WTC11 (cell line): ENCODE results near the gene CHERP. TPM values are rescaled to one million over a fixed set of nuclear protein-coding genes. Genes with fewer than 3 reads are reported as not detected.

Source experiments
- ATF1 ChIP-seq: sonication (generic); formaldehyde crosslinking; IDR thresholded peaks from 2 replicates; pipeline ENCODE4 v1.8.1; 2023; ENCODE audit warnings: mild to moderate bottlenecking, moderate library complexity, missing genetic modification reagents
- CREB1 ChIP-seq: sonication (generic); formaldehyde crosslinking; IDR thresholded peaks from 2 replicates; pipeline ENCODE4 v1.8.0; 2023; ENCODE audit warnings: mild to moderate bottlenecking, missing genetic modification reagents
- CREM ChIP-seq: sonication (generic); formaldehyde crosslinking; IDR thresholded peaks from 2 replicates; pipeline ENCODE4 v1.8.1; 2022; ENCODE audit warnings: mild to moderate bottlenecking, missing genetic modification reagents, moderate library complexity
- HMGA2 ChIP-seq: fragments of 250-450 bp; sonication (Bioruptor Pico); IDR thresholded peaks from 2 replicates; pipeline ENCODE4 v1.4.0; 2021; ENCODE audit warnings: mild to moderate bottlenecking, moderate library complexity
- JUN ChIP-seq: sonication (generic); formaldehyde crosslinking; IDR thresholded peaks from 2 replicates; pipeline ENCODE4 v1.8.0; 2023; ENCODE audit warnings: mild to moderate bottlenecking, missing genetic modification reagents
- MXD4 ChIP-seq: fragments of 250-450 bp; sonication (Bioruptor Pico); IDR thresholded peaks from 2 replicates; pipeline ENCODE4 v1.8.0; 2021; ENCODE audit warnings: mild to moderate bottlenecking, moderate library complexity, borderline replicate concordance
- NR3C1 ChIP-seq: sonication (generic); formaldehyde crosslinking; conservative IDR thresholded peaks from 2 replicates; pipeline ENCODE4 v1.8.1; 2023; ENCODE audit warnings: low read depth, mild to moderate bottlenecking, missing genetic modification reagents
- SP1 ChIP-seq: sonication (generic); formaldehyde crosslinking; conservative IDR thresholded peaks from 2 replicates; pipeline ENCODE4 v1.8.1; 2022; ENCODE audit warnings: missing genetic modification reagents
- ZNF138 ChIP-seq: sonication (generic); formaldehyde crosslinking; conservative IDR thresholded peaks from 2 replicates; pipeline ENCODE4 v1.8.1; 2022; ENCODE audit warnings: mild to moderate bottlenecking, moderate library complexity, missing genetic modification reagents
- total RNA-seq: library from RNA; stranded (reverse); gene quantifications from 3 replicates; pipeline ENCODE4 v1.2.3, GENCODE V29; 2021
- TF ChIP-seq, protein P1 (sequence below): sonication (generic); formaldehyde crosslinking; IDR thresholded peaks from 2 replicates; pipeline ENCODE4 v1.8.0; 2023; ENCODE audit warnings: missing genetic modification reagents, mild to moderate bottlenecking, borderline replicate concordance
- TF ChIP-seq, protein P2 (sequence below): sonication (generic); formaldehyde crosslinking; IDR thresholded peaks from 2 replicates; pipeline ENCODE4 v1.8.0; 2022; ENCODE audit warnings: mild to moderate bottlenecking, missing genetic modification reagents
- TF ChIP-seq, protein P3 (sequence below): fragments of 200-600 bp; IDR thresholded peaks from 2 replicates; pipeline ENCODE4 v1.8.0; 2022; ENCODE audit warnings: antibody characterized with exemption
- TF ChIP-seq, protein P4 (sequence below): sonication (generic); formaldehyde crosslinking; IDR thresholded peaks from 2 replicates; pipeline ENCODE4 v1.8.1; 2022; ENCODE audit warnings: missing genetic modification reagents, borderline replicate concordance
- TF ChIP-seq, protein P5 (sequence below): sonication (generic); formaldehyde crosslinking; IDR thresholded peaks from 2 replicates; pipeline ENCODE4 v1.8.0; 2022; ENCODE audit warnings: mild to moderate bottlenecking, missing genetic modification reagents
- TF ChIP-seq, protein P6 (sequence below): sonication (generic); formaldehyde crosslinking; conservative IDR thresholded peaks from 2 replicates; pipeline ENCODE4 v1.8.1; 2023; ENCODE audit warnings: mild to moderate bottlenecking, low read depth, missing genetic modification reagents, moderate library complexity

The CHERP gene
- total RNA-seq, 1 experiment from 2014 or later = 98.7 TPM

DNA sequence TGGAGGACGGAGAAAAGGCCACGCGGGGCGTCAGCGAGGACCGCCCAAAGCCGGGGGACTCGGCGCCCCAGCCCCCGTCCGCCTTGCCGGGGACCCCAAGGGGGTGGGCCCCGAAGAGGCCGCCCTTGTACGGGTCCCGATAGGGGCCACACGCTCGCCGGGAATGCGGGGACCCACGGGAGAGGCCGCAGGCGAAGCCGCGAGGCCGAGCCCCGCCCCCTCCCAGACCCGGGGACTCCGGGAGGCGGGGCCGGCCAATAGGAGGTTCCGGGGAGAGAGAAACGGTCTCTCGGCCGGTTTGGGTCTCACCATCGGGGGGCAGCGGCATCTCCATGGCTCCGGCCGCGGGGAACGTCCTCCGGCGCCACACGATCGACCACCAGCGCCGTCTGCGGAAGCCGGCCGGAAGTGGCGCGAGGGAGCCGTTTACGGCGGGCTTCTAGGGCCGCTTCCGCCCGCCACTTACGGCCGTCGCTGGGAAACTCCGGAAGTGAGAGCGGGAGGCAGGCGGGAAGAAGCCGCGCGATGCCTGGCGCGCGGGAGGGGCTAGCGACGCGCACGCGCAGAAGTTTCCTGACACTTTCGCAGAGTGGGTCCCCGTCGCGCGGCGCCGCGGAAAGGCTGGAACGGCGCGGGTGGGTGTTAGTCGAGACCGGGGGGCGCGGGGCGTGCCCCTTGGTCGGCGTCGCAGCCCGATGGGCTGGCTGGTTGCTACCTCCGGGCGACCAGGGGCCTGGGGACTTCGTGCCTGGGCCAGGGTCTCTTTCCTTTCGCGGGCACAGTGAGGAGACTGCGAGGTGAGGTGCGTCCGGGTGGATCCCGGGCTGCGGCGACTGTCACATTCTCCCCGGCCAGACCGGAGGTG lies at the start of gene CHERP (continued):
- TF ChIP-seq, protein P1, sequence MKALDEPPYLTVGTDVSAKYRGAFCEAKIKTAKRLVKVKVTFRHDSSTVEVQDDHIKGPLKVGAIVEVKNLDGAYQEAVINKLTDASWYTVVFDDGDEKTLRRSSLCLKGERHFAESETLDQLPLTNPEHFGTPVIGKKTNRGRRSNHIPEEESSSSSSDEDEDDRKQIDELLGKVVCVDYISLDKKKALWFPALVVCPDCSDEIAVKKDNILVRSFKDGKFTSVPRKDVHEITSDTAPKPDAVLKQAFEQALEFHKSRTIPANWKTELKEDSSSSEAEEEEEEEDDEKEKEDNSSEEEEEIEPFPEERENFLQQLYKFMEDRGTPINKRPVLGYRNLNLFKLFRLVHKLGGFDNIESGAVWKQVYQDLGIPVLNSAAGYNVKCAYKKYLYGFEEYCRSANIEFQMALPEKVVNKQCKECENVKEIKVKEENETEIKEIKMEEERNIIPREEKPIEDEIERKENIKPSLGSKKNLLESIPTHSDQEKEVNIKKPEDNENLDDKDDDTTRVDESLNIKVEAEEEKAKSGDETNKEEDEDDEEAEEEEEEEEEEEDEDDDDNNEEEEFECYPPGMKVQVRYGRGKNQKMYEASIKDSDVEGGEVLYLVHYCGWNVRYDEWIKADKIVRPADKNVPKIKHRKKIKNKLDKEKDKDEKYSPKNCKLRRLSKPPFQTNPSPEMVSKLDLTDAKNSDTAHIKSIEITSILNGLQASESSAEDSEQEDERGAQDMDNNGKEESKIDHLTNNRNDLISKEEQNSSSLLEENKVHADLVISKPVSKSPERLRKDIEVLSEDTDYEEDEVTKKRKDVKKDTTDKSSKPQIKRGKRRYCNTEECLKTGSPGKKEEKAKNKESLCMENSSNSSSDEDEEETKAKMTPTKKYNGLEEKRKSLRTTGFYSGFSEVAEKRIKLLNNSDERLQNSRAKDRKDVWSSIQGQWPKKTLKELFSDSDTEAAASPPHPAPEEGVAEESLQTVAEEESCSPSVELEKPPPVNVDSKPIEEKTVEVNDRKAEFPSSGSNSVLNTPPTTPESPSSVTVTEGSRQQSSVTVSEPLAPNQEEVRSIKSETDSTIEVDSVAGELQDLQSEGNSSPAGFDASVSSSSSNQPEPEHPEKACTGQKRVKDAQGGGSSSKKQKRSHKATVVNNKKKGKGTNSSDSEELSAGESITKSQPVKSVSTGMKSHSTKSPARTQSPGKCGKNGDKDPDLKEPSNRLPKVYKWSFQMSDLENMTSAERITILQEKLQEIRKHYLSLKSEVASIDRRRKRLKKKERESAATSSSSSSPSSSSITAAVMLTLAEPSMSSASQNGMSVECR (CRISPR knock-in tag) = peak; percentile 86; the same call in 1 of the 2 replicates
- TF ChIP-seq, protein P2, sequence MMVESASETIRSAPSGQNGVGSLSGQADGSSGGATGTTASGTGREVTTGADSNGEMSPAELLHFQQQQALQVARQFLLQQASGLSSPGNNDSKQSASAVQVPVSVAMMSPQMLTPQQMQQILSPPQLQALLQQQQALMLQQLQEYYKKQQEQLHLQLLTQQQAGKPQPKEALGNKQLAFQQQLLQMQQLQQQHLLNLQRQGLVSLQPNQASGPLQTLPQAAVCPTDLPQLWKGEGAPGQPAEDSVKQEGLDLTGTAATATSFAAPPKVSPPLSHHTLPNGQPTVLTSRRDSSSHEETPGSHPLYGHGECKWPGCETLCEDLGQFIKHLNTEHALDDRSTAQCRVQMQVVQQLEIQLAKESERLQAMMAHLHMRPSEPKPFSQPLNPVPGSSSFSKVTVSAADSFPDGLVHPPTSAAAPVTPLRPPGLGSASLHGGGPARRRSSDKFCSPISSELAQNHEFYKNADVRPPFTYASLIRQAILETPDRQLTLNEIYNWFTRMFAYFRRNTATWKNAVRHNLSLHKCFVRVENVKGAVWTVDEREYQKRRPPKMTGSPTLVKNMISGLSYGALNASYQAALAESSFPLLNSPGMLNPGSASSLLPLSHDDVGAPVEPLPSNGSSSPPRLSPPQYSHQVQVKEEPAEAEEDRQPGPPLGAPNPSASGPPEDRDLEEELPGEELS = peak; percentile 26; the same call in 1 of the 2 replicates
- TF ChIP-seq, protein P3, sequence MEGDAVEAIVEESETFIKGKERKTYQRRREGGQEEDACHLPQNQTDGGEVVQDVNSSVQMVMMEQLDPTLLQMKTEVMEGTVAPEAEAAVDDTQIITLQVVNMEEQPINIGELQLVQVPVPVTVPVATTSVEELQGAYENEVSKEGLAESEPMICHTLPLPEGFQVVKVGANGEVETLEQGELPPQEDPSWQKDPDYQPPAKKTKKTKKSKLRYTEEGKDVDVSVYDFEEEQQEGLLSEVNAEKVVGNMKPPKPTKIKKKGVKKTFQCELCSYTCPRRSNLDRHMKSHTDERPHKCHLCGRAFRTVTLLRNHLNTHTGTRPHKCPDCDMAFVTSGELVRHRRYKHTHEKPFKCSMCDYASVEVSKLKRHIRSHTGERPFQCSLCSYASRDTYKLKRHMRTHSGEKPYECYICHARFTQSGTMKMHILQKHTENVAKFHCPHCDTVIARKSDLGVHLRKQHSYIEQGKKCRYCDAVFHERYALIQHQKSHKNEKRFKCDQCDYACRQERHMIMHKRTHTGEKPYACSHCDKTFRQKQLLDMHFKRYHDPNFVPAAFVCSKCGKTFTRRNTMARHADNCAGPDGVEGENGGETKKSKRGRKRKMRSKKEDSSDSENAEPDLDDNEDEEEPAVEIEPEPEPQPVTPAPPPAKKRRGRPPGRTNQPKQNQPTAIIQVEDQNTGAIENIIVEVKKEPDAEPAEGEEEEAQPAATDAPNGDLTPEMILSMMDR = no peak
- TF ChIP-seq, protein P4, sequence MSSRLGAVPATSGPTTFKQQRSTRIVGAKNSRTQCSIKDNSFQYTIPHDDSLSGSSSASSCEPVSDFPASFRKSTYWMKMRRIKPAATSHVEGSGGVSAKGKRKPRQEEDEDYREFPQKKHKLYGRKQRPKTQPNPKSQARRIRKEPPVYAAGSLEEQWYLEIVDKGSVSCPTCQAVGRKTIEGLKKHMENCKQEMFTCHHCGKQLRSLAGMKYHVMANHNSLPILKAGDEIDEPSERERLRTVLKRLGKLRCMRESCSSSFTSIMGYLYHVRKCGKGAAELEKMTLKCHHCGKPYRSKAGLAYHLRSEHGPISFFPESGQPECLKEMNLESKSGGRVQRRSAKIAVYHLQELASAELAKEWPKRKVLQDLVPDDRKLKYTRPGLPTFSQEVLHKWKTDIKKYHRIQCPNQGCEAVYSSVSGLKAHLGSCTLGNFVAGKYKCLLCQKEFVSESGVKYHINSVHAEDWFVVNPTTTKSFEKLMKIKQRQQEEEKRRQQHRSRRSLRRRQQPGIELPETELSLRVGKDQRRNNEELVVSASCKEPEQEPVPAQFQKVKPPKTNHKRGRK (CRISPR knock-in tag) = no peak
- no peak for TF ChIP-seq MXD4
- no peak for TF ChIP-seq CREB1 (CRISPR knock-in tag)
- TF ChIP-seq NR3C1 = no peak
- peak; percentile 90 for TF ChIP-seq SP1 (CRISPR knock-in tag)
- TF ChIP-seq CREM (CRISPR knock-in tag) = peak; percentile 71; the same call in 1 of the 2 replicates
- TF ChIP-seq JUN (CRISPR knock-in tag) = 0 out of 2 replicates have a peak, but pooled peaks have one; percentile 43
- no peak; the same call in 1 of the 2 replicates for TF ChIP-seq ATF1 (CRISPR knock-in tag)
- no peak for TF ChIP-seq HMGA2
- TF ChIP-seq, protein P5, sequence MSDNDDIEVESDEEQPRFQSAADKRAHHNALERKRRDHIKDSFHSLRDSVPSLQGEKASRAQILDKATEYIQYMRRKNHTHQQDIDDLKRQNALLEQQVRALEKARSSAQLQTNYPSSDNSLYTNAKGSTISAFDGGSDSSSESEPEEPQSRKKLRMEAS (CRISPR knock-in tag) = peak; percentile 87
- TF ChIP-seq, protein P6, sequence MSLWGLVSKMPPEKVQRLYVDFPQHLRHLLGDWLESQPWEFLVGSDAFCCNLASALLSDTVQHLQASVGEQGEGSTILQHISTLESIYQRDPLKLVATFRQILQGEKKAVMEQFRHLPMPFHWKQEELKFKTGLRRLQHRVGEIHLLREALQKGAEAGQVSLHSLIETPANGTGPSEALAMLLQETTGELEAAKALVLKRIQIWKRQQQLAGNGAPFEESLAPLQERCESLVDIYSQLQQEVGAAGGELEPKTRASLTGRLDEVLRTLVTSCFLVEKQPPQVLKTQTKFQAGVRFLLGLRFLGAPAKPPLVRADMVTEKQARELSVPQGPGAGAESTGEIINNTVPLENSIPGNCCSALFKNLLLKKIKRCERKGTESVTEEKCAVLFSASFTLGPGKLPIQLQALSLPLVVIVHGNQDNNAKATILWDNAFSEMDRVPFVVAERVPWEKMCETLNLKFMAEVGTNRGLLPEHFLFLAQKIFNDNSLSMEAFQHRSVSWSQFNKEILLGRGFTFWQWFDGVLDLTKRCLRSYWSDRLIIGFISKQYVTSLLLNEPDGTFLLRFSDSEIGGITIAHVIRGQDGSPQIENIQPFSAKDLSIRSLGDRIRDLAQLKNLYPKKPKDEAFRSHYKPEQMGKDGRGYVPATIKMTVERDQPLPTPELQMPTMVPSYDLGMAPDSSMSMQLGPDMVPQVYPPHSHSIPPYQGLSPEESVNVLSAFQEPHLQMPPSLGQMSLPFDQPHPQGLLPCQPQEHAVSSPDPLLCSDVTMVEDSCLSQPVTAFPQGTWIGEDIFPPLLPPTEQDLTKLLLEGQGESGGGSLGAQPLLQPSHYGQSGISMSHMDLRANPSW (CRISPR knock-in tag) = no peak
- no peak for TF ChIP-seq ZNF138 (CRISPR knock-in tag)
